NCI-H2029 treated with DMSO at 0.1 percent for 48 hours (cell line): Measurements from ENCODE around the gene ASB13.
A peak's percentile ranks its signal among the peaks of the same experiment; 100 is the strongest.

Source experiments
- DNase-seq: peaks from one replicate; lab custom pipeline; 2025; lab: John Stamatoyannopoulos, UW

ASB13 gene

GRCh38 chr10:5647507-5648240 lies 18.7 kb downstream of the ASB13 start:
- no peak for DNase-seq

GRCh38 chr10:5645944-5646617 lies 20.3 kb downstream of the ASB13 start:
- no peak for DNase-seq

- DNase-seq: no peak
Measured at GRCh38 chr10:5645375-5645774, 21.0 kb downstream of the ASB13 start.

DNA sequence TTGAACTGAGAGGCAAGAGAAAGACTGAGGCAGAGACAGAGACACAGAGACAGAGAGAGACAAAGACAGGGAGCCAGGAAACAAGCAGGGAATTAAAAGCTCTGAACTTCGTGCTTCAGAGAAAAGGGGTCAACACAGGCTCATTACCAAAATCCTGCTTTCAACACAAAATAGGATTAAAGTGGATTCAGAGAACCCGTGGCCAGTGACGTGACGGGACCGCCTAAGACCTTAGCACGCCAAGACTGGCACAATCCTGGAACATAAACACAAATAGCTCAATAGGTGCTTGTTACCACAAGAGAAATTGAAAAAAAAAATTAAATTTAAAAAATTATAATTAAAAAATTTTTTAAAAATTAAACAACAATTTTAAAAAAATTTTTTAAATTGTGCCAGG lies 21.5 kb downstream of the ASB13 start:
- no peak for DNase-seq

GRCh38 chr10:5643346-5644067 lies 22.9 kb downstream of the ASB13 start:
- no peak for DNase-seq

- DNase-seq: no peak
Measured at GRCh38 chr10:5641501-5641900, 24.9 kb downstream of the ASB13 start.

GRCh38 chr10:5640501-5640900 lies 25.9 kb downstream of the ASB13 start:
- DNase-seq: no peak

DNA sequence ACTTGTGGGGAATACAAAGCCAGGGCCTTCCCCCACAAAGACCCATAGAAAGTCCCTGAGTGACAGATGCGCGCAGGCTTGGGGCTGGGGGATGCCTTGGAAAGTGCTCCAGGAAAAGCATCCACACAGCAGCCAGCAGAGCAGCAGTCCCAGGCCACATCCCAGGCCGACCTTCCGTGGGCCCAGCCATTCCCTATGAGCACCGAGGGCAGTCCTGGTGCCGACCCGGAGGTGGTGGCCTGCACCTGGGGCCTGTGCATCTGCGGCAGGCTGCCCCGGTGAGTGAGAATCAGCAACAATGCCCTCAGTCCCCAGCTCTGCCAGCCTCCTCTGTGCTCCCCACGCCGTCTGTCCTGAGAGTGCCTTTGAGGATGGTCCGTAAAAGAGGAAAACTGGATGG lies 26.4 kb downstream of the ASB13 start:
- no peak for DNase-seq

DNA sequence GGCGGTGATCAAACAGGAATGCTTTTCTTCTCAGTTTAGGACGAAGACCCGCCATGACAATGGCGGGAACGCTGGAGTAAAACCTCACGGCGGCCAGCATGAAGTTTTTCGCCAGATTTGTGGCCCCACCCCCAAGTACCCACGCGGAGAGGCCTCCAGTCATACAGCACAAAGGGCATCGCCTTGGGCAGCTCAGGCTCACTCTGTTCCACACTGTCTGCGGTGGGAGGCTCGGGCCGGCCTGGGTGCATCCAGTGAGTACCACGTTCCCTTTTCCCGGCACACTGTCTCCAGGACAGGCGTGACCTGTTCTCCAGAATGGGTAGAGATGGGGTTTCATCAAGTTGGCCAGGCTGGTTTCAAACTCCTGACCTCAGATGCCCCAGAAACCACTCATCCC lies 27.3 kb downstream of the ASB13 start:
- DNase-seq: no peak

DNA sequence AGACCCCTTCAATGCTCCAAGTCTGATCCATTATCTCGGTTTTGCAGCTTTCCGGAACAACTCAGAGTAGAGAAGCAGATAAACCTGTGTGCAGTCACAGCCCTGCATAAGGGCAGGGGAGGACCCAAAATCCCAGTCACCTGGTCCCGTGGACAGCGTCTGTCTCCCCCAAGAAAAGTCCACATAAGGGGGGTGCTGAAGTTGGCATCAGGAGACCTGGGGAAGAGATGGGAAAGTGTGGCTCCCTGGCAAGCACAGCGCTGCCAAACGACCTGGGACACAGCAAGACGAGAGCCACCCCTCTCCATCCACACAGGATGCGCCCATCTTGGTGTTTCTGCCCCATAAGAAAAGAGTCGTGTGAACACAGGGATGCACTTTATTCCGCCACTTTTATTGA lies 27.9 kb downstream of the ASB13 start:
- DNase-seq: no peak

DNA sequence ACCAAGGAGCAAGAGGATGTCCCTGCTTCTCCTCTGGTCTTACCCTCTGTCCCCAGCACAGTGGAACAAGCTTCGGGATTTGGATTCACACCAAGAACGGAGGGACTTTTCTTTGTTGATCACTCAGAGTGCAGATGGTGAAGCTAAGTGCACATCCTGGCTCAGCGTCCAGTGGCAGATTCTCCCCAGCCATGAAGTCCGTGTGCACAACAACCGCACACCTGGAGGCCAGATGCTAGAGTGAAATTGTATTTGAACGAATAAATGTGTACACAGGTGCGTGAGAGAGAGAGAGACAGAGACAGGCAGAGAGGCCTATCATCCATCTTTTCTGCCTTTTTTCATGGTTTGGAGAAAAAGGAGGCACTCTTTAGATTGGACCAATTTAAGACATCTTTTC lies 31.5 kb downstream of the ASB13 start:
- DNase-seq: no peak

- no peak for DNase-seq
Measured at GRCh38 chr10:5633166-5633749, 33.1 kb downstream of the ASB13 start.

- no peak for DNase-seq
Measured at GRCh38 chr10:5632446-5632845, 33.9 kb downstream of the ASB13 start.

DNA sequence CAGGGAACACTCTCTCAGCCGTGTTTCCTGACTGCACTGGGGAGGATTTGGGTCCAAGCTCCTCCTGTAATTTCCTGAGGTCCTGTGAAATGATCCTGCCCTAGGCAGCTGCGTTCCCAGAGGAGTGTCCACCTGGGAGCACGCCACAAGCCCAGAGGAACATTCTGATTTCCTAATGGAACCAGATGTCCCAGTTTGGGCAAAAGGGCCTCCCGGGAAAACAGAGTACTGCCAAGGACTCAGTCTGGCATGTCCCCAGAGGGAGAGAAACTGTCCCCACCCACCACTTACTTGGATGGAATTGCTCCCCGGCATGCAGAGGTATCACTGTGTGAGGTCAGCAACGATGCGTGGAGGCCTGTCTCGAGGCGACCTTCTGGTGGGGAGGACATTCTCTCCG lies 34.5 kb downstream of the ASB13 start:
- DNase-seq: no peak

DNA sequence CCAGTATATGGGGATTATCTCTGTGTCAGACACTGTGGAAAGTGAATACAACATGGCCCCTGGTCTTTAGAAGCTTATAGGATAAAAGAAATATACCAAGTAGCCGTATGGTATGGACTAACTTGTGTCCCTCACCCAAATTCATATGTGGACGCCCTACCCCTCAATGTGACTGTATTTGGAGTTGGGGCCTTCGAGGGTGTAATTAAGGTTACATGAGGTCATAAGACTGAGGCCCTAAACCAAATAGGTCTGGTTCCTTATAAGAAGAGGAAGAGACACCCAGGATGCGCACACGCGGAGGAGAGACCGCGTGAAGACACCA lies 36.3 kb downstream of the ASB13 start:
- DNase-seq: no peak

GRCh38 chr10:5629303-5630111 lies 36.9 kb downstream of the ASB13 start:
- peak; percentile 29 for DNase-seq

GRCh38 chr10:5628451-5629302 lies 37.7 kb downstream of the ASB13 start:
- DNase-seq: peak; percentile 33

GRCh38 chr10:5627486-5628044 lies 38.8 kb downstream of the ASB13 start:
- DNase-seq: no peak

- peak; percentile 12 for DNase-seq
Measured at GRCh38 chr10:5625992-5626777, 40.2 kb downstream of the ASB13 start.

GRCh38 chr10:5624701-5625100 lies 41.7 kb downstream of the ASB13 start:
- no peak for DNase-seq
